ENCODE data around the gene RACK1. TPM values are rescaled to one million over a fixed set of nuclear protein-coding genes. Genes with fewer than 3 reads are reported as not detected.

RACK1 gene
- total and polyA plus RNA-seq, 4 donors, result 310 to 2,255 (median 940) TPM

GRCh38 chr5:181243018-181243563 lies 615 bp downstream of the RACK1 start (continued):
- TF ChIP-seq CTCF (IDR thresholded peaks at IDR 0.05; ENCODE audit: low read depth, low read length, missing input control), result no peak

GRCh38 chr5:181242031-181242451 lies 1.7 kb downstream of the RACK1 start:
- H3K4me1 ChIP-seq (ENCODE audit: control insufficient read depth in 4 of 4, insufficient read depth in 4 of 4, low read length in 3 of 4), result peaks cover 6 to 40% (median 27%) of the 10 kb centered on the region in 4 donors
- TF ChIP-seq ATF3 (IDR thresholded peaks at IDR 0.05) (no peak), RAD21 (IDR thresholded peaks at IDR 0.05) (no peak), EGR1 (IDR thresholded peaks at IDR 0.05; ENCODE audit: low read depth in 2 of 2) (no peak), FOXA2 (IDR thresholded peaks at IDR 0.05) (no peak), HNF4G (IDR thresholded peaks at IDR 0.05) (no peak), YY1 (IDR thresholded peaks at IDR 0.05) (no peak), REST (IDR thresholded peaks at IDR 0.05) (no peak), MAX (IDR thresholded peaks at IDR 0.05) (no peak), ZBTB33 (IDR thresholded peaks at IDR 0.05) (no peak), RXRA (IDR thresholded peaks at IDR 0.05) (no peak)
- 50% methylated on average over 6 of the region's 6 CpGs for WGBS
- H3K36me3 ChIP-seq (ENCODE audit: control insufficient read depth in 4 of 4, insufficient read depth in 3 of 4, low read depth in 1 of 4, low read length in 3 of 4), result peaks cover 25 to 44% (median 36%) of the 10 kb centered on the region in 4 donors
- H3K4me3 ChIP-seq (ENCODE audit: low read depth in 1 of 3, low read length in 3 of 3), result peak overlapping the region; percentile 63 to 99 (median 86)
- H3K27me3 ChIP-seq (ENCODE audit: control insufficient read depth in 4 of 4, insufficient read depth in 4 of 4, low read length in 3 of 4), result no peaks in the 10 kb centered on the region
- no peak for DNase-seq (ENCODE audit: low spot score)
- peak overlapping the region; percentile 2 to 93 for H3K9ac ChIP-seq (ENCODE audit: low read depth in 1 of 2, low read length in 2 of 2)
- no peaks in the 10 kb centered on the region for H3K9me3 ChIP-seq (ENCODE audit: control insufficient read depth in 4 of 4, low read length in 3 of 4)
- H3K27ac ChIP-seq (ENCODE audit: low read depth in 1 of 2, low read length in 2 of 2), result peak overlapping the region in 1 of 2 donors; percentile 11

- no peak for DNase-seq (ENCODE audit: low spot score)
- Histone ChIP-seq H3K27me3 (ENCODE audit: control insufficient read depth in 4 of 4, insufficient read depth in 4 of 4, low read length in 3 of 4) (no peaks in the 10 kb centered on the region), H3K9me3 (ENCODE audit: control insufficient read depth in 4 of 4, low read length in 3 of 4) (no peaks in the 10 kb centered on the region), H3K9ac (ENCODE audit: low read depth in 1 of 2, low read length in 2 of 2) (no peak overlapping the region), H3K36me3 (ENCODE audit: control insufficient read depth in 4 of 4, insufficient read depth in 3 of 4, low read depth in 1 of 4, low read length in 3 of 4) (peaks cover 27 to 49% (median 42%) of the 10 kb centered on the region in 4 donors), H3K4me3 (ENCODE audit: low read depth in 1 of 3, low read length in 3 of 3) (no peak overlapping the region), H3K4me1 (ENCODE audit: control insufficient read depth in 4 of 4, insufficient read depth in 4 of 4, low read length in 3 of 4) (peaks cover 6 to 34% (median 25%) of the 10 kb centered on the region in 4 donors), H3K27ac (ENCODE audit: low read depth in 1 of 2, low read length in 2 of 2) (peak overlapping the region in 1 of 2 donors; percentile 11)
- 43% methylated on average over 6 of the region's 6 CpGs for WGBS
- no peak for TF ChIP-seq REST (IDR thresholded peaks at IDR 0.05)
- TF ChIP-seq FOXA1 (IDR thresholded peaks at IDR 0.05), result no peak
- no peak for TF ChIP-seq HNF4A (conservative IDR thresholded peaks at IDR 0.05)
- TF ChIP-seq RAD21 (IDR thresholded peaks at IDR 0.05), result no peak
- TF ChIP-seq TAF1 (conservative IDR thresholded peaks at IDR 0.05), result no peak
- no peak for TF ChIP-seq CTCF (IDR thresholded peaks at IDR 0.05; ENCODE audit: low read depth, low read length, missing input control)
- TF ChIP-seq MAX (IDR thresholded peaks at IDR 0.05), result no peak
Measured at GRCh38 chr5:181241393-181241975, 2.2 kb downstream of the RACK1 start.

Data from liver (tissue), 9 donors.